ENCODE results near the gene PODNL1. TPM values are rescaled to one million over a fixed set of nuclear protein-coding genes. Genes with fewer than 3 reads are reported as not detected.

The PODNL1 gene
- total and polyA plus RNA-seq, 2 of the 8 experiments (the other 6 are each of a cell fraction or from before 2014, with no cell fraction given), result 1.0 to 1.5 TPM

- TF ChIP-seq RBBP5 (IDR thresholded peaks at IDR 0.05; ENCODE audit: borderline replicate concordance, low read depth, low read length), result no peak
- TF ChIP-seq GABPA (IDR thresholded peaks at IDR 0.05; ENCODE audit: borderline replicate concordance, insufficient read depth, low read length), result no peak
Observed at GRCh38 chr19:13982773-13983172, 44.6 kb upstream of the PODNL1 start (continued).

Measured in H1 (cell line).